Spleen (tissue), 7 donors: ENCODE measurements around the gene TBCE.

Experiments used
- POLR2A ChIP-seq, 3 donors: fragments of 450-650 bp; IDR thresholded peaks; one replicate each; pipeline ENCODE4 v1.5.1; 2017; ENCODE audit warnings: antibody characterized with exemption in 3 of 3, mild to moderate bottlenecking in 1 of 3
- TF ChIP-seq, protein P1 (sequence below), 11 experiments: fragments of 200-600 bp in 7 of 11; fragments of 450-650 bp in 4 of 11; sonication (generic) in 4 of 11; IDR thresholded peaks in 8 of 11; conservative IDR thresholded peaks in 3 of 11; 1 replicate in 7 of 11; 2 replicates in 4 of 11; pipeline versions ENCODE4 v1.4.0 to v1.8.0; 2016 to 2021; ENCODE audit warnings: antibody characterized with exemption in 11 of 11, inconsistent platforms in 4 of 11, mild to moderate bottlenecking in 1 of 11
- donor health status: DM: no; HTN: no; CAD: no; lungs with moderate emphysema.
- donor health status: DM: no; HTN: no; CAD: no.
- donor health status: DM: no; HTN: no; CAD: no.

GRCh38 chr1:235495551-235495950, 128.3 kb downstream of the TBCE start:
- TF ChIP-seq, protein P1, sequence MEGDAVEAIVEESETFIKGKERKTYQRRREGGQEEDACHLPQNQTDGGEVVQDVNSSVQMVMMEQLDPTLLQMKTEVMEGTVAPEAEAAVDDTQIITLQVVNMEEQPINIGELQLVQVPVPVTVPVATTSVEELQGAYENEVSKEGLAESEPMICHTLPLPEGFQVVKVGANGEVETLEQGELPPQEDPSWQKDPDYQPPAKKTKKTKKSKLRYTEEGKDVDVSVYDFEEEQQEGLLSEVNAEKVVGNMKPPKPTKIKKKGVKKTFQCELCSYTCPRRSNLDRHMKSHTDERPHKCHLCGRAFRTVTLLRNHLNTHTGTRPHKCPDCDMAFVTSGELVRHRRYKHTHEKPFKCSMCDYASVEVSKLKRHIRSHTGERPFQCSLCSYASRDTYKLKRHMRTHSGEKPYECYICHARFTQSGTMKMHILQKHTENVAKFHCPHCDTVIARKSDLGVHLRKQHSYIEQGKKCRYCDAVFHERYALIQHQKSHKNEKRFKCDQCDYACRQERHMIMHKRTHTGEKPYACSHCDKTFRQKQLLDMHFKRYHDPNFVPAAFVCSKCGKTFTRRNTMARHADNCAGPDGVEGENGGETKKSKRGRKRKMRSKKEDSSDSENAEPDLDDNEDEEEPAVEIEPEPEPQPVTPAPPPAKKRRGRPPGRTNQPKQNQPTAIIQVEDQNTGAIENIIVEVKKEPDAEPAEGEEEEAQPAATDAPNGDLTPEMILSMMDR (IDR thresholded peaks at IDR 0.05 in 8 of 11, conservative IDR thresholded peaks at IDR 0.05 in 3 of 11) = no peak
- no peak for TF ChIP-seq POLR2A (IDR thresholded peaks at IDR 0.05)
